Thymus (tissue), 11 donors: ENCODE results near the gene MEIKIN. TPM values are rescaled to one million over a fixed set of nuclear protein-coding genes. Genes with fewer than 3 reads are reported as not detected.

Experiments
- DNase-seq, 9 donors: peaks; one replicate each; pipeline ENCODE4 v3.0.0-alpha.2; 2013; ENCODE audit warnings: low spot score in 9 of 9, low read depth in 6 of 9, missing footprints in 1 of 9
- H3K27ac ChIP-seq, 2 donors: one replicate each; pipeline ENCODE4 v1.5.1; 2013; ENCODE audit warnings: control low read depth in 1 of 2, low read depth in 1 of 2, low read length in 1 of 2, mild to moderate bottlenecking in 1 of 2, moderate library complexity in 1 of 2
- H3K27me3 ChIP-seq, 2 donors: one replicate each; pipeline ENCODE4 v1.5.1; 2013; ENCODE audit warnings: low read length in 1 of 2; ENCODE audit not compliant: control insufficient read depth in 2 of 2, insufficient read depth in 1 of 2
- H3K36me3 ChIP-seq, 2 donors: one replicate each; pipeline ENCODE4 v1.5.1; 2013; ENCODE audit warnings: low read length in 1 of 2, mild to moderate bottlenecking in 1 of 2, moderate library complexity in 1 of 2; ENCODE audit not compliant: control insufficient read depth in 2 of 2, insufficient read depth in 2 of 2
- H3K4me1 ChIP-seq, 2 donors: one replicate each; pipeline ENCODE4 v1.5.1; 2013; ENCODE audit warnings: low read length in 2 of 2; ENCODE audit not compliant: control insufficient read depth in 2 of 2, insufficient read depth in 2 of 2
- H3K4me3 ChIP-seq, 2 donors: one replicate each; pipeline ENCODE4 v1.5.1; 2013; ENCODE audit warnings: low read length in 2 of 2, control low read depth in 1 of 2, mild to moderate bottlenecking in 1 of 2
- H3K9me3 ChIP-seq, 2 donors: one replicate each; pipeline ENCODE4 v1.5.1; 2013; ENCODE audit warnings: low read length in 1 of 2, mild to moderate bottlenecking in 1 of 2; ENCODE audit not compliant: control insufficient read depth in 2 of 2, insufficient read depth in 1 of 2
- WGBS: extraction: QIAGEN DNeasy Blood & Tissue Kit; methylation state at CpG from one replicate; pipeline ENCODE4 v1.1.7; 2013; 5-methylcytosine and 5-hydroxymethylcytosine counted together
- polyA plus RNA-seq: library from polyadenylated mRNA; stranded (reverse); fragments of 200-250 nt; gene quantifications from one replicate; pipeline ENCODE4 v1.2.3, GENCODE V29; 2013
- total RNA-seq: library from RNA; stranded (reverse); fragments of 120-200 nt; gene quantifications from one replicate; pipeline ENCODE4 v1.2.4, GENCODE V29; 2013
- donor health status: healthy.

The MEIKIN gene
- total and polyA plus RNA-seq, 2 donors = 0.09 to 0.14 TPM

DNA sequence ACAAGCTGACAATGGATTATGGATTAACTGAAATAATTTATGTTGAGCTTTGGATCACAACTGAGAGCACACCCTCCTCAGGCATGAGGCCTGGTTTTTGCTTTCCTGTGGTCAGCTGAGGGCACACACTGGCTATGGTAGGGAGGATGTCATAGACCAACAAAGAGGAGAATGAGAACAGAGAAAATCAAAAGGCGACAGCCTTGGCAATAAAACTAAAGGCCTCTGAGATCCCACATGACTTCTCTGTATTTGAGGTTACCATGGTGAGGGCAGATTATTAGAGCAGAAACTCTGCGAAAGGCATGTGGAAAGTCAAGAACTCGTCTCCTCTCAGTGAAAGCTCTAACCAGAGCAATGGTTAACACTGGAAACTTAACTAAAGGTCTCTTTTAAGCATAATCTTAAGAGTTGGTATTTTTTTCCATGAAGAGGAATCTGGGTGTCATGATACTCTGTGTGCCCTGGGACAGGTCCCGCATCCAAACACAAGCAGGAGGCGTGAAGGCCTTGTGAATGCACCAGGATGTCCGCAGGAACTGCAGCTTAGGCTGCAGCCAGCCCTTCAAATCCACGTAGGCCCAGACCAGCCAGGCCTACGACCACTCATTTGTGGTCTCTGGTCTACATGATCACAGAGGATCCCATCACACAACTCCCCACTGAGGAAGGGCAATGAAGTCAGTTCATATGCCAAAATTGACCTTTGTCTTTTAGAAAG lies 12.4 kb upstream of the MEIKIN start:
- Histone ChIP-seq H3K27me3 (no peaks in the 10 kb centered on the region), H3K4me1 (no peaks in the 10 kb centered on the region), H3K36me3 (no peaks in the 10 kb centered on the region), H3K9me3 (no peaks in the 10 kb centered on the region), H3K4me3 (no peak overlapping the region), H3K27ac (no peak overlapping the region)
- no peak for DNase-seq
- 92% methylated on average over 8 of the region's 8 CpGs for WGBS

DNA sequence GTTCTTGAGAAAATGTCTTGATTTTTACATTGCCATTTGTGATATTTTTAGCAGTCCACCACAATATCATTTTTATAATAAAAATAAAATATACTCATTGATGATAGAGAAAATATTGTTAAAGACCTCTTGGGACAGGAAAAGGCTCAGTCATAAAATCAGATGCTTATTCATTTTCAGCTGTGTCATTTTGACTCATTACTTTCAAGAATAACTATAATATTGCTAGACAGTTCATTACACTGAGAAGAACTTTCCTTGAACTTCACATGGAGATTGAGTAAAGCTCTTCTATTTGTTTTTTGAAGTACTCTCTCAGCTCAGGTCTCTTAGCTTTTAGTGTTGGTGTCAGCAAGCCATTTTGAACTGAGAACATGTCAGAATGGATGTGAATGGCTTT lies 8.5 kb upstream of the MEIKIN start:
- Histone ChIP-seq H3K9me3 (no peaks in the 10 kb centered on the region), H3K4me1 (no peaks in the 10 kb centered on the region), H3K36me3 (no peaks in the 10 kb centered on the region), H3K4me3 (no peak overlapping the region), H3K27me3 (no peaks in the 10 kb centered on the region), H3K27ac (no peak overlapping the region)
- no peak for DNase-seq

DNA sequence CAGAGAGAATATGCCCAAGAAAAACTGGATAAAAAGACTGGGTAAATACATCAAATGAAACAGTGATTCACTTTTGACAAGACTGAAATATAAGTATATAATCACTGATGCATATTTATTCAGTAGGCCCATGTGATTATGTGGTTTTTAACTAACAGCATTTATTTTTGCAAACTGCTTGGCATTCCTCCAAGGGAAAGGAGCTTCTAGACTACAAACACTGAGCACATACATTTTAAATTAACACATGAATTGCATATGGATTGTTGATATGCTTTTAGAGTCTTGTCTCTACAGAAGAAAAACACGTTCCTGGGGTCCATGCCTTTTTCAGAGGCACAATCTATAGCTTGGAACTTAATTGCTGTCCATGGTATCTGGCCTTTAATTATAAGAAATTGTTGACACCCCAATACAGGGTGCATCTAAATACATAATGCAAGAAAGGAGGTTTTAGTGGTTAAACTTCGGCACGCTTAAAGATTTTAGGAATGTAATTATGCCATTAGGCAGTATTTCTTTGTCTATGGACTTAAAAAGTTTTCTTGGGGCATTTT lies 6.9 kb upstream of the MEIKIN start:
- 61% methylated on average over 3 of the region's 3 CpGs for WGBS
- no peak overlapping the region for H3K4me3 ChIP-seq
- no peaks in the 10 kb centered on the region for H3K9me3 ChIP-seq
- no peaks in the 10 kb centered on the region for H3K27me3 ChIP-seq
- DNase-seq = no peak
- H3K4me1 ChIP-seq = no peaks in the 10 kb centered on the region
- H3K27ac ChIP-seq = no peak overlapping the region
- no peaks in the 10 kb centered on the region for H3K36me3 ChIP-seq

DNA sequence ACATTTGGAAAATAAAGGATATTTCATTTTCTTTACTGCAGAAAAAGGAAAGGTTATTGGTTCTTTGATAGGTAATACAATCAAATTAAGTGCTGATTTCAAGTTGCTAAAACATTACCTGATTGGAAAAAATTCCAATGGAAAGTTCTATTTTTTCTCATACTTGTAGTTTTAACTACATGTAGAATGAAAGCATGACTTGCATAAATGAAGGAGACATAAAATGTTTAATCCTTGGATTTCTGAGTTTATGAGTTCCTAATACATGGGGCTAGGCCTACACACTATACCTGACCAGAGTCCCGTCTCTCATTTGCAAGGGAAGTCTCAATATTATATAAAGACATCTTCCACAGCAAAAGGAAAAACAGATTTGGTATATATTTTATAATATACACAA lies 5.2 kb upstream of the MEIKIN start:
- WGBS = 95% methylated on average over 1 of the region's 1 CpG
- no peak overlapping the region for H3K4me3 ChIP-seq
- no peak for DNase-seq
- H3K4me1 ChIP-seq = no peaks in the 10 kb centered on the region
- no peaks in the 10 kb centered on the region for H3K27me3 ChIP-seq
- H3K27ac ChIP-seq = no peak overlapping the region
- H3K36me3 ChIP-seq = no peaks in the 10 kb centered on the region
- no peaks in the 10 kb centered on the region for H3K9me3 ChIP-seq

DNA sequence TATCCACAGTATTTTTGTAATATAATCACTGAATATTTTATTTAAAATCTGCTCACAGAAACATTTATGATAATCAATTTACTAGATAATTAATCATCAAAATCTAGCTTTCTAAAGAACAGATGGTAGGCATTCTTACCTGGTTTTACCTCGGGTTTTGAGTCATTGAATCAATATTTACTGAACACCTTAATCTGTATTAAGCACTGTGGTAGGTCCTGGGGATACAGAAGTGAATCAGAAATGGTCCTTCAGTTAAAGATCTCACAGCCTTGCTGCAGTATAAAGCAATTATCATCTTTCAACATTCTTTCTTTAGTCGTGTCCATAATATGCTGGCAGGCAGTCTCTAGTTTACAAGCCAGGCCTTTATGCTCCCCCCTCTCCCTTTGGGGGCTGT lies 2.0 kb upstream of the MEIKIN start:
- WGBS = 87% methylated on average over 2 of the region's 2 CpGs
- no peaks in the 10 kb centered on the region for H3K36me3 ChIP-seq

DNA sequence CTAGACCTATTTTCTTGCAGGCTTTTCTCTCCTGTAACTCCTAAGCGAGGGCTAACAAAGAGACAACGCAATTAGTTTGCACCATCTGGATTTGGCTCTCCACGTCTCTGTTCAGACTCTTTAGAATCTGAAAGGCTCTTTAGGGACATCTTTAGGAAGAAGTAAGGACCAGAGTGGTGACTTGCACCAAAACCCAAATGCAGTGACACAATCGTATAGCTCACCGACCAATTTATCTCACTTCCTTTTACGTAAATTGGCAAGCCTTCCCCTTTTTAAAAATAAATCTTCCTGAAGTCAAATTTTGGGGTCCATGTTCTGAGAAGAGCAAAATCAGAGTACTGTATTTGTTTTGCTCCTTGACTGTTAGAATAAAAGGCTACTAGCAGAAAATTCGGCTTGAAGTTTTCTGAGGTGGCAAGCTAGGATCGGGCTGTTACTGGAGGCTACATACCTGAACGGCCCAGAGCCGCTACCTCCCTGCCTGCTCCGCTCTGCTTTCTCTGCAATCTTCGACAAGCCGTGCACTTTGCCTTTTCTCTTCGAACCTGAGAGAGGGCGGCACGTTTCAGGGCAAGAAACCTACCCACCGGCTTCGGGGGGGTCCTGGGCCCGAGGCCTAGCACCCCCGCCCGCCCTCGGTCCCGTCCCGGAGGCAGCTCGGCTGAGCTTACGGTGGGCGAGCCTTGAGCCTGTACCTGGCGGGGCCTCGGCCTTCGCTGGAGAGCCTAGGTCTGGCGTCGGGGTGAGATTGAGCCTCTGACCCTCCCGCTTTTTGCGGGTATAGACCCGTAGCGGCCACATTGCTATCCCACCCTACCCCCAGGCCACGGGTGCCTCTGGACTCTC lies 537 bp downstream of the MEIKIN start:
- H3K27me3 ChIP-seq = no peaks in the 10 kb centered on the region
- DNase-seq = no peak
- H3K36me3 ChIP-seq = no peaks in the 10 kb centered on the region
- H3K9me3 ChIP-seq = peaks cover 0 to 3% of the 10 kb centered on the region in 2 donors
- H3K4me3 ChIP-seq = no peak overlapping the region
- no peaks in the 10 kb centered on the region for H3K4me1 ChIP-seq
- WGBS = 90% methylated on average over 37 of the region's 37 CpGs
- H3K27ac ChIP-seq = no peak overlapping the region

More for the DNA sequence above, 2.0 kb upstream of the MEIKIN start:
- Histone ChIP-seq H3K27me3 (no peaks in the 10 kb centered on the region), H3K9me3 (peaks cover 0 to 3% of the 10 kb centered on the region in 2 donors), H3K4me3 (no peak overlapping the region), H3K27ac (no peak overlapping the region), H3K4me1 (no peaks in the 10 kb centered on the region)
- no peak for DNase-seq

DNA sequence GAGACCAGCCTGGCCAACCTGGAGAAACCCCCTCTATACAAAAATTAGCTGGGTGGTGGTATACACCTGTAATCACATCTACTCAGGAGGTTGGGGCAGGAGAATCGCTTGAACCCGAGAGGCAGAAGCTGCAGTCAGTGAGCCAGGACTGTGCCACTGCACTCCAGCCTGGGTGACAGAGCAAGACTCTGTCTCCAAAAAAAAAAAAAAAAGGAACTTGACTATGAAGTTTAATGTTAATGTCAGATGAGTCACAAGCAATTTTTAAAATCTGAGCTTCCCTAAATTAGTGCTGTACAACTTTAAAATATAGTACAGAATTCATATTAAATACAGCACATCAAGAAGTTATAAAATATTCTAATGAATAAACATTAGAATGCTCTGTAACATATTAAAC lies 1.5 kb downstream of the MEIKIN start:
- peaks cover 0 to 3% of the 10 kb centered on the region in 2 donors for H3K9me3 ChIP-seq
- H3K4me3 ChIP-seq = no peak overlapping the region
- no peaks in the 10 kb centered on the region for H3K4me1 ChIP-seq
- DNase-seq = no peak
- H3K36me3 ChIP-seq = no peaks in the 10 kb centered on the region
- WGBS = 98% methylated on average over 2 of the region's 2 CpGs
- no peak overlapping the region for H3K27ac ChIP-seq
- H3K27me3 ChIP-seq = no peaks in the 10 kb centered on the region

DNA sequence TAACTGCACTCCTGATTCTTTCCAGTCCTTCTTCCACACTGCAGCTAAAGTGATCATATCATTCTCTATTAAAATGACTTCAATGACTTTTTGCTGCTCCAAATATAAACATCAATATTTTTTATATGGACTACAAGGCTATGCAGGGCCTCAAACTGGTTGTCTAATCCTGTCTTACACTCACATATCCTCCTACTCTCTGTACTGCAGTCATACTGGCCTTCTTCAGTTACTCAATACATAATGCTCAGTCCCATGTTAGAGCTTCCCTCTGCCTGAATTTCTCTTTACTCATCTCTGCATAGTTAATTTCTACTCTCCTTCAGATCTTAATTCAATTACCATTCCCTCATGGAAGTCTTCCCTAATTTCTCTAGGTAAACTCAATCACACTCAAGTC lies 3.4 kb downstream of the MEIKIN start:
- no peak for DNase-seq
- H3K4me1 ChIP-seq = no peaks in the 10 kb centered on the region

DNA sequence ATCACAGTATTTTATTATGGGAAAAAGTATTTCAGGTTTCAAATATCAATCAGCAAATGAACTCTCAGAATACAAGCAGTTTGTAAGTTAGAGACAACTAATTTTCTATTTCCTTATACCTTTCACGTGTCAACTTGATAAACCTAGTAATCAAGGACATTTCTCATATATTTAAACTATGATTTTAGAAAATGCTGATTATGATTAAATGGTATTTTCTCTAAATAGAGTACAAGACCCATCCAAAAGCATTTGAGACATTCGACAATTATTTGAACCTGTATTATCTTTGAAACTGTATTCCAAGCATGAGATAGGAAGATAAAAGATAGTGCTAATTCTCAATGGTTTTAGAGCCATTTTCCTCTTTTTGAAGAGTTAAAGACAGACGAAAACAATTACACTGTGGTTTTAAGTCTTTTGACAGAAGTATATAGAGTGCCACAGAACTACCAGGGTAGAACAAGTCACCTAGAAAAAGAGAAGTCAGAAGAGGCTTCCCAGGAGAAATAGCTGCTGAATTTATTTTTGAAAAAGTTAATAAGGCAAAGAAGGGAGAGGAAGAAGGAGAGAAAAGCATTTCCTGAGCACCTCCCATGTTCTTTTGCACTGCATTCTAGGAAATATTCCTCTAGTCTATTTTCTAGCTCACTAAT lies 5.6 kb downstream of the MEIKIN start:
- Histone ChIP-seq H3K9me3 (no peaks in the 10 kb centered on the region), H3K27me3 (no peaks in the 10 kb centered on the region), H3K4me1 (no peaks in the 10 kb centered on the region), H3K4me3 (no peak overlapping the region), H3K27ac (no peak overlapping the region), H3K36me3 (no peaks in the 10 kb centered on the region)
- no peak for DNase-seq
- 40% methylated on average over 3 of the region's 3 CpGs for WGBS

More for the DNA sequence above, 3.4 kb downstream of the MEIKIN start:
- no peak overlapping the region for H3K4me3 ChIP-seq
- no peak overlapping the region for H3K27ac ChIP-seq
- H3K27me3 ChIP-seq = no peaks in the 10 kb centered on the region
- no peaks in the 10 kb centered on the region for H3K36me3 ChIP-seq
- H3K9me3 ChIP-seq = peaks cover 0 to 3% of the 10 kb centered on the region in 2 donors
